M059J (cell line): ENCODE results near the gene TUBB1. TPM values are rescaled to one million over a fixed set of nuclear protein-coding genes. Genes with fewer than 3 reads are reported as not detected.

ENCODE experiments used
- DNase-seq: peaks from one replicate; pipeline ENCODE4 v3.0.0-alpha.2; 2012; ENCODE audit warnings: low read depth
- total RNA-seq: library from RNA; depleted of rRNA; stranded (reverse); fragments of >200 nt; shearing (Covaris generic); gene quantifications from 2 replicates; pipeline ENCODE4 v1.2.3, GENCODE V29; 2014

The TUBB1 gene
- total RNA-seq, 1 experiment from 2014 or later, result 0.17 TPM

DNA sequence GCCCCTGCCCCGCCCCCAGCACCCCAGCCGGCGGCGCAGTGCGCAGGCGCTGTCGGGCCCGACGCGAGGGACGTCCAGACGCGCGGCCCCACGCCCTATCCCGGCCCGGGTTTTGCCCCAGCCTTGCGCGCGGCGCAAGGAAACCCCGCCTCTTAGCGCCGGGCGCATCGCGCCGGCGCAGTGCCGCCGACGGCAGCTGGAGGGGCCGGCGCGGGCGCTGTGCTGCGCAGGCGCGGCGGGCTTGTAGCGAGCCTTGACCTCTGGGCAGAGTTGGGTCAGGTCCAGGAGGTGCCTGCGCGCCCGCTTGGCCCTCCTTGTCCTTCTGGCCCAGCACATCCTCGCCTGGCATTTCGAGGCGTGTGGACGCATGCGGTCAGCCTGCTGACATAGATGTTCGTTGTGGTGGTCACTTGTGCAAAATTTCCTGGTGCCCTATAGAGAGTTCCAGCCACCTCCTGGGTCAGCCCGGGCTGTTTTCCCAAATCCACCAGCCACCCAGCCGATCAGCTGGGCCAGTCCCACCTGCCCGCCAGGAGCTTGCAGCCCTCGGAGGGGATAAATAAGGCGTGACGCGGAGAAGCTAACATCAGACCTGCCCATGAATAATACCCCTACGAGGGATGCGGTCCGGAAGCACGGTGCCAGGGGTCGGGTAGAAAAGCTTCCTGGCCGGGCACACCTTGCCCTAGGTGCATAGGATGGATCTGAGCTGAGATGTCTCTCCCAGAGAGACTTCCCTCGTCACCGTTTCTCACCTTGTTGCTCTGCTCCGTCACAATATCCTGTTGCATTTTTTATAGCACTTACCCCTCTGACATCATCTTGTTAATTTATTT, 23.8 kb downstream of the TUBB1 start:
- DNase-seq, result peak; percentile 93

DNA sequence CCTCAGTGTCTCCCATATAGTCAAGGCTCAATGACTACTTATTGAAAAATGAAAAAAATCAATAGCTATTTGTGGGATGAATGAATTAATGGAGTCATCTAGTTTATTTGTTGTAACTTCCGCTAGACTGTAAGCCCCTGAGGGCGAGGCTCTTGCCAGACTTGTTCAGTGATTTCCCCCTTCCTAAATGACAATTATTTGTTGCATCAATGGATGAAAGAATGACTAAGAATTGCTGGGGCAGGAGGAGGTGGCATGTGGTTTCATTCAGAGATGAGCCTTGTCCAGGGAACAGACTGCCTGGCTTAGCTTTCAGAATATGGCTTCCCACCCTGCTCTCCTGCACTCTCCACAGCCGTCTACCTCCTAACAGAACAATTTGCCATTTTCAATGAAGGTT, 24.5 kb downstream of the TUBB1 start:
- DNase-seq, result peak; percentile 55

DNA sequence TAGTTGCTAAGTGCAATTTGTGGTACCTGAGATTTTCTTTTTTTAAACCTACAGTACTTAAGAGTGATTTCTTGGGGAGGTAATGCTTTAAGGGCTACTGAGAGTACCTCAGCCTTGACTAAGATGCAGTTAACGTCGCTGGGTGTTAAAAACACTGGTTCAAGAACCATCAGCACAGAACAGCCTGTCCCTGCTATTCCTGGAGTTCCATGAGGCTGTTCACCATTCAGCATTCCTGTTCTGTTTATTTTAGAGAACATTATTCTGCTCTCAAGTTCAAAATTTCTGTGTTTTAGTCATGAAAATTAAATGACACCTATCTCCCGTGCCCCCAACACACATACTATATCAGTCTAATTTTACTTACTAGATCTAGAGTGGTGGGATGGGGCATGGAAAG, 25.1 kb downstream of the TUBB1 start:
- no peak for DNase-seq

DNA sequence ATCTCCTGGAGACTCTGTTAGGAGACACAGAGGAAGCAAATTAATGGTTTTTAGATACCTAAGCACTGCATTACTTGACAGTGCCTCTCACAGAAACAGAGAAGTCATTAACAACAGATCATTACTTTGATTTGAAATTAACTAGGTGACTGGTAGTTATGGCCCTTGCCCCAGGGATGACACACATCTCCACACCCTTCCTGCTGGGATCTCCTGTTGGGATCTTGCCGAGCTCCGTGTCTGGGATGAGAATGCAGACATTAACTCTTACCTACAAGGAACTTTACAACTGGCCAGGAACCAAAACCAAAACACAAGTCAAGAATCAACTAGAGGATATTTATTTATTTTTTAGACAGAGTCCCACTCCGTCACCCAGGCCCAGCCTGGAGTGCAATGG, 25.6 kb downstream of the TUBB1 start:
- DNase-seq, result no peak

DNA sequence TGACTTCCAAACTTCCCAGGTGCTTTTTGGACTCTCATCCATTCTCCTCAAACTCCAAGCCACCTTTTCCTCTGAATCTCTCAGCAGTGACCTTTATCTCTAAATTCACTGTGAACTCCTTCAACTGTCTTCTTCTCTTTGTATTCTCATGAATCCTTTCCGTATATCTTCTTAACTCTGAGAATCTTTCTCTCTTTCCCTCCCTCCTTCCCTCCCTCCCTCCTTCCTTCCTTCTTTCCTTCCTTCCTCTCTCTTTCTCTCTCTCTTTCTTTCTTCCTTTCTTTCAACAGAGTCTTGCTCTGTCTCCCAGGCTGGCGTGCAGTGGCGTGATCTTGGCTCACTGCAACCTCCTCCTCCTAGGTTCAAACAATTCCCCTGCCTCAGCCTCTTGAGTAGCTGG, 27.6 kb downstream of the TUBB1 start:
- DNase-seq, result no peak

DNA sequence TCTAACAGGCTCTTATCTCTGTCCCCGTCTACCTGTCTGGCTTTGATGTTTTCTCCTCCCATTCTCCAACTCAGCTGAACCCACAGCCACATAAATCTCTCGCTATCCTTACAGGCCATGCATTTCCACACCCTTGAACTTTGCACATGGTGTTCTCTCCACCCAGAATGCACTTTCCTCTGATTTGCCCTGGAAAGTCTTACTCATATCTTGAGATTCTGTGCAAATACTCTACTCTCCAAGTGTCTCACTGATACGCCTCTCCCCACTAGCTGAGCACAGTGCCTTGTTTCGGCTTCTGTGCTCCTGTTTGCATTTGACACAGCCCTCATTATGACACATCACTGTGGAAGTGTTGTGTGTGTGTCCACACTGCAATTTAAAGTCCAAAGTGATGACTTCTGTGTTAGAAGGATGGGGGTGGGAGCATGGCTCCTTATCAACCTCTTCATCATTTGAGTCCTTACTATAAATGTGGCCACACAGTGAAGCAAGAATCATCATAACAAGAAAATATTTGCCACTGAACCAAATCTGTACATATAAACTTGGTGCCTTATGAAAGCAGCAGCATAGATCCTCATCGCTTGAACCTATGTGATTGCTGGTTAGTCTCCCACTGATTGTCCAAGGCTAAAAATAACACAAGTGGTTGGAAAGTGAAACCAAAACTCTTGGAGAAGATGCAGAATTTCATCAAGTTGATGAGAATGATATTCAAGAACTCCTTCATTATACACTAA, 28.9 kb downstream of the TUBB1 start:
- DNase-seq, result peak; percentile 34

DNA sequence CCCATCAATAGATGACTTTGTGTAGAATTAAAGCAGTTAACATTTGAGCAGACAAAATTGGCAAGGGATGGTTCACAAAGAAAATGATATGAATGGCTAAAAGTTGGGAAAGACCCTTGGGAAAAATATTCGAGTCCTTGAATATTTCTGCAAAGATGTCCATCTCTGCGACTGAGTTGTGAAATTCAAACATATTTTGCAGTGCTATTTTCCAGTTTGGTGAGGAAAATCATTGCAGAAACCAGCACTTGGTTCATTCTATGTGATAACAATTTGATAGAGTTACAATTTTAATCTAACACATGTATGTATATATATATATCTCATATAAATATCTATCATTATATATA, 29.4 kb downstream of the TUBB1 start:
- no peak for DNase-seq

DNA sequence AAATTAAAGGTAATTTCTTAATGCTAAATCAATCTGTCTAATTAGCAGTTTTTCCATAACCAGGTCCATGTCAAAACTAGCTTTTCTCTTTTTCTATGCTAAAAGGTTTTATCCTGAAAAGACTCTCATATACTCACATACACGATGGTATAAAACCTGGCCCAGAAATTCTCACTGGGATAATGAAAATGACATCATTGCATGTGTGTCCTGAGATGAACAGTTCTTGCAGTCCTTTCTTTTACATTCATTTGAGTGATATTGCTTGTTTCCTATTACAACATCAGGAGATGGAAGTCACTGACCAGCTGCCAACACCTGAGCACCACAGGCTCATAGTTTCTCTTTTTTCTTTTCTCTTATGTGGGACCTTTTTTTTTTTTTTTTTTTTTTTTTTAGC, 31.2 kb downstream of the TUBB1 start:
- no peak for DNase-seq

DNA sequence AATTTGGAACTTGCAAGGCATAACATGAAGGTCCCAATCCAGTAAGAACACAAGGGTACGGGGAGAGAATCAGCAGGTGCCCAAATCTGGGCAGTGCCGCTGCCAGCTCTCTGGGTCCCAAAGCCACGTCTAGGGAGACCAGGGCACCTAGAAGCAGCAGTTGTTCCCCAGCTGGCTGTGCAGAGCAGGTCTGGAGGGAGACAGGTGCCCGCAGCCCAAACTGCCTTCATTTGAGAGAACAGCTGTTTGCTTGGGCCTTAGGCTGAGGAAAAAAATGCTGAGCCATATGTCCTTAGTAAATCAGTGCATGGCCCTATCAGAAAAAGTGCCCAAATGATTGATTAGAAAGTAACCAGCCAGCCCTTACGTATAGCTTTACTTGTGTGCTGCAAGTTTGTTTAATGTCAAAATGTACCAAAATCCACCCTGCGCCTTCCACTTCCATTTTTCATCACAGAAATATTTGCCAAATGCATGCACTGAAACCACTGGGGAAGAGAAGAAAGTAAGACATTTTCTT, 32.5 kb downstream of the TUBB1 start:
- no peak for DNase-seq

DNA sequence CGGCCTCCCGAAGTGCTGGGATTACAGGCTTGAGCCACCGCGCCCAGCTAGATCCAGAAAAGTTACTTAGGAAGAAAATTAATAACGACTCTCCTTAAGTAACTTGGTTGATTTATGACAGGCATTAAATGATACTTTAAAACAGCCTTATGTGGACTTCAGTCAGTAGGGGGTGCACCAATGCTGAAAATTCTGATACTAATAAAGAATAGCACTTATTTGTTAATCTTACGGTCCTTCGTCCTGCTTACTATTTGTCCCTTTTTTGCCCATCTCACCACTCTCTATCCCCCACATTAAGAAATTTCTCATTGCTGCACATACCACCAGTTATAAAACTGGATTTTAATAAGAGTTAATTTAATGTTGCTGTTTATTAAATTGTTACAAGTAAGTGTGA, 36.1 kb downstream of the TUBB1 start:
- DNase-seq, result no peak

DNA sequence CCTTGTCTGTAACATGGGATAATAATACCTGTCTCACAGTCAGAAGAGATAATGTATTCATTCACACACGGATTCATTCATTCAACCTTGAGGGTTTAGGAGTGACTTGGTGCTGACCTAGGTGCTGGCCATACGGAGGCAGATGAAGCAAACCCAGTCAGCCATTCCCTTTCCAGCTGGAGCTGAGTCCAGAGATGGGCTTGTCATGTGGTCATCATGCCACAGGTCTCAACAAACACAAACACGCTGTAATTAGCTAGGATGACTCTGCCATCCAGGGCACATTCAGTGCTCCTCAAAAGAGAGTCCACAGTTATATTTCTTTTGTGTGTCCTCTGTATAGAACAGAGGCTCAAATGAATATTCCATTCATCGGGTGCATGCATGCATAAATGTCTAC, 42.9 kb downstream of the TUBB1 start:
- no peak for DNase-seq

DNA sequence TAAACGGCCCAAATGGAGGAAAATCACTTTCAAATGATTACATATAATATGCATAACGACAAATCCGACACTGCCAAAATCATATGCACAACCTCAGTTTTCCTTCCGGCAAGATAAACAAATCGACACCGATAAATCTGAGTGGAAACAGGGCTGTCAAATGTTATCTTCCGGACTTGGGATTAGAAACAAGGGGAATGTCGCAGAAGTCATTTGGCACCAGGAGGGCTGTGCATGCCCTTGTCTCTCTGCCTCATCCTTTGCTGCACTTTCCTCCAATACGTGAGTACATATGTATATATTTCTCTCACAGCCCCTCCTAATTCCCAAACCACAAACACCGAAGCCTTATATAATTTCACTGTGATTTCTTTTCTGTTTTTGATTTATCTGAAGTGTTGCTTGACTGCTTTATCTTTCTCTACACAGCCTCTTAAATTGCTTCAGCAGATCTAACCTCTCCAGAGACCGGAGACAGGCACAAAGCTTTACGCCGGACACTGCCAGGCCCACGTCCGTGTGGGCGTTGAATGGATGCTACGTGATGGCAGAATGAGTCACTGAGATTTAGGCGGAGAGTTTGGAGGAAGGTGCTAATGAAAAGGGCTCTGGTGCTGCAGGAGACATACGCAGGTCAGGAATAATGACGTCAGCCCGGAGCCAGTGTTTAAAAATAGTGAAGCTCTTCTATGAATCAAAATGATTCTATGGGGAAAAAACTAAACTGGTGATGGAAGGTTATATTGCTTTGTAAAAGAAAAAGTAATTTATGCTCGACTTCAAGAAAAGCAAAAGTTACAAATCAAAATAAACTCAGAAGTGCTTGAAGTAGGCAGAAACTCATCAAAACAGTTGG, 44.4 kb downstream of the TUBB1 start:
- peak; percentile 75 for DNase-seq

DNA sequence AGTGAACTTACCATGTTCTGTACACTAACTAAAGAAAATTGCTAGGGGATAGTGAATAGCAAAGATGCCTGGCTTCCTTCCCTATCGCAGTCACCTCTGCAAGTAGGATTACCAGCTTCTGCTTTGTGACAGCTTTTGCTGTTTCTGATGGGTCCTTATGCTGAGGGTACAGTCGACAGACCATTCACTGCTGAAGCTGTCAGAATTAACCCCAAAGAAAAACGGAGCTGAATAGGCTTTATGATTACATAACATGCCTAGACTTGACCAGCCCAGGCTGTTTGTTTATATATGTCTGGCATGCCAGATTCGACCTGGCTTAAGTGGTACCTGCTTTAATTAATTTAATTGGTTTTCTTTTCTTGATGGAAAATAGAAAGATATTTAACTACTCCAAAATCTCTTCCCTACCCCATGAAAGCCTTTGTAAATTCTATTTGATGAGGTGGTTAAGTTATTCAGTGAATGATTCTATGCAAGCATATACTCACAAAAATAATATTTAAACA, 45.0 kb downstream of the TUBB1 start:
- DNase-seq, result no peak

DNA sequence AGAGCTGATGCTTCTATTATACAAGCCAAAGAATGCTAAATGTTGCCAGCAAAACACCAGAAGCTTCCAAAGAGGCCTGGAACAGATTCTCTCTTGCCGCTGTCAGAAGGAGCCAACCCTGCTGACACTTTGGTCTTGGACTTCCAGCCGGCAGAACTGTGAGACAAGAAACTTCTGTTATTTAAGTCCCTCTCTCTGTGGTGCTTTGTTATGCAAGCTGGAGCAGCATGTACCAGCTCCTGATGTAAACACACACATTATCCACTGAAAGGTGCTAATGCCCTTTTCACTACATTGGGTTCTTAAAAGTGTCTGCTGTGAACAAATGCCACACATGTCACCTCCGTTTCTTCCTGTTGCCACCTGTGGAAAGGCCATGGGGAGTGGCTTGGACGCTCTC, 49.3 kb downstream of the TUBB1 start:
- no peak for DNase-seq

DNA sequence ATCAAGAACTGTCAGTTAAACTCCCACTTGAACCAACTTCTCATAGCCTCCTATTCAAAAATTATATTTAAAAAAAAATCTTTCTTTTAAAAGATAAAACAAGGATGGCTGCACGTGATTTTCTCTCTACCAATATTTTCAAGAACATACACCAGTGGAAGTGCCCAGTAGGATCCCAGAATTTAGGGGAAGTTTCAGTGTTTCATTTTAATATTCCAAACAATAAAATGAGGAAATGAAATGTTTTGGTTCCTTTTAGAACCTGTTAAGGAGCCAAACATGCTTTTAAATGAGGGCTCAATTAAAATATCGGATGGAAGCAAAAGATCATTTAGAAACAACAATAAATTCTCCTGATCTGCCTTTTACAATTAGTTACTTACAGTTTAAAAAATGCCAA, 49.8 kb downstream of the TUBB1 start:
- DNase-seq, result no peak

DNA sequence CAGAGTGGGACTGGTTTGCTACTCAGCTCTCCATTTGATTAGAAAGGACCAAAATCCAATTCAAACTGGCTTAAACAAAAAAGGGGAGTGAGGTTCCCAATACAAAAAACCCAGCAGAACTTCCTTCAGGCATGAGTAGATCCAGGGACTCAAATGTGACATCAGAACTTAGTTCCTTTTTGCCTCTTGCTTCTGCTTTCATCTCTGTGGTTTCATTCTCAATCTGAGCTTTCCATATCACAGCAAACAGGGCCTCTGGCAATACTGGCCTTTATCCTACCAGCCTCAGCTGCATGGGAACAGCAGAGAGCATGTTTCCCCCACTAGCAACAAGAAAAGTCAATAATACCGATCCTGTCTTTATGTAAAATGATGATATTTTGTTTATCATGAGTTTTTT, 52.0 kb downstream of the TUBB1 start:
- peak; percentile 4 for DNase-seq

DNA sequence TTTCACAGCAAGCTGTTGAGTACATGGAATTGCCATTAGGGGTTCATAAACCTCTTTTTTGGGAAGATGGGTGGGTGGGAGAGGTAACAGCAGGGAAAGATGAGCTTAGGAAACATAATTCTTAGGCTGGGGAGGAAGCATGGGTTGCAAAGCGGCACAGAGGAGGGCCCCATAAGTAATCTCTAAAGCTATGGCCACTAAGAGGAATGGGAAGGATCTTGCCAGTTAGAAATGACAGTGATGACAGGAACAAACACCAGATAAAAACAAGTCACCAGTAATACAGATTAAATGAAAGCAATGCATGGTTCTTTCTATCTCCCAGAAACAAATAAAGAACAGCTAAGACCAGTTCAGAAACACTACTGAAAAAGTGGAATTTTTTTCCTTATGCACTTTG, 54.4 kb downstream of the TUBB1 start:
- no peak for DNase-seq

DNA sequence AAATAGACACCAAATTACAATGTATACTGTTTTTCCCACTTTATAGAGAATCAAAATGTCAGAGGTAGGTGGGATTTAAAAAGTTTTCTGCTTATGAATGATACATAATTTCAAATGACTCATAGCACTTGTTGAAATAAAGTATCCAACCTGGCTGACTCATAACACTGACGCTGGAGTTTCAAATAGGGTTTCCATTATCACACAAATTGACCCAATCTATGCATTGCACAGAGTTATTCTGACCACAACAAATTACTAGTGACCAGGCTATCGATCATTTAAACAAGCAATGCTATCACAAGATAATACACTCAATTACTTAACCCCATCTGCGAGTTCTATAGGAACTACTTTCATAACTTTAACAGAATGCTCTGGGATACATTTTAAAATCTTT, 55.2 kb downstream of the TUBB1 start:
- DNase-seq, result peak; percentile 19

DNA sequence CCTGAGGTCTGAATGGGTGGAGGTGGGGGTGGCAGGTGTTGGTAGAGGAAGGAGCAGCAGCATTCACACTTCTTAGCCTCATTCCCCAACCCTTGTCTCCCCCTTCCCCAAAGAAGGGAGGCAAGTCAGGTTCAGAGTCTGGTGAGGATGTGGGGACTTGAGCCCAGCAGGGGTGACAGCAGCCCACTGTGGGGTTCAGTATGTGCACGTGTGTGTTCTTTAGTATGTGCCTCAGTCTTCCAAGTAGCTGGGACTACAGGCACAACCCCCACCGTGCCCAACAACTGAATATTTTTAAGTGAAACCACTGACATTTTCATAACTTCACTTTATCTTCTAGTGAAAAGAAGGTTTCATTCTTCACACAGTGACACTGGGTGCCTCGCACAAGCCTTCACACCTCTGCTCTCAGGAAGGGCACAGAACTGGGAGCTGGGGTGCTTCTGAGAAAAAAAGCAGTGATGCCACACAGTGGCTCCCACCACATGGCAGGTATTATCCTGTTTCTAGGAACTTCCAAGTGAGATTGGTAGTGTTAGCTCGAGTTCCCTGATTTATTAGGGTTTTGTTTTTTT, 56.8 kb downstream of the TUBB1 start:
- no peak for DNase-seq
